Prostate gland (tissue), 2 donors: ENCODE data around the gene SLC8A2.

Experiments
- CTCF ChIP-seq, 4 experiments: fragments of 200-600 bp in 2 of 4; fragments of 450-650 bp in 2 of 4; sonication (generic) in 2 of 4; IDR thresholded peaks; 1 replicate in 3 of 4; 2 replicates in 1 of 4; pipeline ENCODE4 v1.5.1; 2016 to 2019; ENCODE audit warnings: antibody characterized with exemption in 4 of 4, mild to moderate bottlenecking in 2 of 4, moderate library complexity in 2 of 4
- POLR2A ChIP-seq: fragments of 450-650 bp; IDR thresholded peaks from one replicate; pipeline ENCODE4 v1.6.1; 2016; ENCODE audit warnings: antibody characterized with exemption, mild to moderate bottlenecking
- POLR2AphosphoS5 ChIP-seq: sonication (generic); formaldehyde crosslinking; IDR thresholded peaks from one replicate; pipeline ENCODE4 v1.6.1; 2017; ENCODE audit warnings: antibody characterized with exemption

DNA sequence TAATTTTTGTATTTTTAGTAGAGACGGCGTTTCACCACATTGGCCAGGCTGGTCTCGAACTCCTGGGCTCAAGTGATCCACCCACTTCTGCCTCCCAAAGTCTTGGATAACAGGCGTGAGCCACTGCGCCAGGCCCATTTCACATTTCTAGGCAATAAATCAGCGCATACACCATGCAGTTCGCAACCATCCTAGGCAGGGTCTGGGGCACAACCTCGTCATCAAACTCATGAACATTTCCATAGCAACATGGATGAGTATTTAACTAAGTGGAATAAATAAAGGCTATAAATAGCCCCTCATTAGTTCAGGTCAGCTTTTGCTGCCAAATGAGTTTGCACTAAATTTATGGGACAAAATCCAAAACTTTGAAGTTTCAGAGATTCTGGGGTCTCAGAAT, 60.6 kb downstream of the SLC8A2 start:
- TF ChIP-seq CTCF (IDR thresholded peaks at IDR 0.05) (no peak), POLR2A (no peak), POLR2AphosphoS5 (no peak)
